Esophagus squamous epithelium (tissue), 5 donors: ENCODE measurements around the gene LPIN2. TPM values are rescaled to one million over a fixed set of nuclear protein-coding genes. Genes with fewer than 3 reads are reported as not detected.
A peak's percentile ranks its signal among the peaks of the same experiment; 100 is the strongest.
"Not testable (repeated sequence)": the region's sequence is repeated elsewhere in the genome, so short reads cannot be mapped to it uniquely, and the experiment has no call there.

Experiments used
- DNase-seq: peaks from one replicate; lab custom pipeline; 2025; lab: John Stamatoyannopoulos, UW
- H3K27ac ChIP-seq, 4 donors: fragments of 200-600 bp; sonication (generic); one replicate each; pipeline ENCODE4 v1.5.1; 2016 to 2019; ENCODE audit warnings: mild to moderate bottlenecking in 1 of 4
- H3K27me3 ChIP-seq, 4 donors: fragments of 200-600 bp; sonication (generic); 1 replicate in 3 of 4; 2 replicates in 1 of 4; pipeline versions ENCODE4 v1.5.1 to v1.6.0; 2017 to 2021; ENCODE audit warnings: antibody characterized with exemption in 1 of 4
- H3K36me3 ChIP-seq, 3 donors: fragments of 200-600 bp; sonication (generic); one replicate each; pipeline ENCODE4 v1.5.1; 2016 to 2019
- H3K4me1 ChIP-seq, 3 donors: fragments of 200-600 bp; sonication (generic); one replicate each; pipeline ENCODE4 v1.5.1; 2017 to 2019
- H3K4me3 ChIP-seq, 4 donors: fragments of 200-600 bp; sonication (generic); 1 replicate in 3 of 4; 2 replicates in 1 of 4; pipeline ENCODE4 v1.5.1; 2016 to 2019; ENCODE audit warnings: mild to moderate bottlenecking in 2 of 4, moderate library complexity in 1 of 4
- H3K9me3 ChIP-seq, 3 donors: fragments of 200-600 bp; sonication (generic); one replicate each; pipeline ENCODE4 v1.5.1; 2016 to 2019
- POLR2A ChIP-seq, 4 donors: fragments of 450-650 bp; IDR thresholded peaks; one replicate each; pipeline ENCODE4 v1.6.1; 2017; ENCODE audit warnings: antibody characterized with exemption in 4 of 4, mild to moderate bottlenecking in 4 of 4, moderate library complexity in 3 of 4
- WGBS, 2 donors: methylation state at CpG; one replicate each; pipeline ENCODE4 v1.1.5; 2018; 5-methylcytosine and 5-hydroxymethylcytosine counted together
- intact Hi-C: fragments of 100-400 bp; cut with DNase I; formaldehyde crosslinking; loops from one replicate; pipeline ENCODE4 v1.15.0; 2022
- total RNA-seq, 4 donors: library from RNA; depleted of rRNA; stranded (reverse); fragments of >200 nt; gene quantifications; one replicate each; pipeline ENCODE4 v1.1.0, GENCODE V29; 2016
- TF ChIP-seq, protein P1 (sequence below), 6 experiments: fragments of 450-650 bp in 4 of 6; fragments of 200-600 bp in 2 of 6; sonication (generic) in 2 of 6; IDR thresholded peaks; one replicate each; pipeline ENCODE4 v1.5.1; 2016 to 2019; ENCODE audit warnings: antibody characterized with exemption in 6 of 6, mild to moderate bottlenecking in 4 of 6, moderate library complexity in 4 of 6
- donor health status: DM: yes; HTN: yes; CAD: no.

Gene LPIN2
- total RNA-seq, 4 donors from 2014 or later: 7.2 to 17.9 (median 12.6) TPM

DNA sequence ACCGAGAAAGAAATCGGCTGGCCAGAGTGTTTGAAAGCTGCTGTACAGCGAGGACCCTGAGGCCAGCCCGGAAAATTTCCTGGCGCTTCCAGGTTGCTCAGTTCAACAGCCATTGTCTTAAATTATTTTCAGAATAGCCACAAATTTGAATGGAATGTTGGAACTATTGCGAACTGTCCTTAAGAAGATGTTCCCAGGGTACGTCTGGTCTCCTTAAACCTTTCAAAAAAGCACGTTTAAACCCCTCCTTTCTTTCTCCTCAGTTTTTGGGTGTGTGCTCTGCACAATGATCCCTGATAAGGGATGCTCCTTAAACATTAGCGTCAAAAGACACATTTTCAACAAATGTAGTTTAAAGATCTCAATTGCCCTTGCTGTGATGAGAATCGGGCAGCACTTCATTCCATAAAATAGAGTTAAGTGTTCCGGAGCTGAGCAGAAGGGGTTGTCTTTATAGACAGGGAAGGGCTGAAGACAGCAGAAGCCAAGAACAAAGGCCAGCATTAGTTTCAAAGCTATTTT is 14.5 kb upstream of the LPIN2 start:
- intact Hi-C loops: no loop called here
- DNase-seq: no peak
- WGBS, 2 donors: 67 to 69% methylated on average over 11 of the region's 11 CpGs
- no peaks in the 10 kb centered on the region for H3K36me3 ChIP-seq
- no peaks in the 10 kb centered on the region for H3K9me3 ChIP-seq
- TF ChIP-seq POLR2A (IDR thresholded peaks at IDR 0.05): no peak
- TF ChIP-seq, protein P1, sequence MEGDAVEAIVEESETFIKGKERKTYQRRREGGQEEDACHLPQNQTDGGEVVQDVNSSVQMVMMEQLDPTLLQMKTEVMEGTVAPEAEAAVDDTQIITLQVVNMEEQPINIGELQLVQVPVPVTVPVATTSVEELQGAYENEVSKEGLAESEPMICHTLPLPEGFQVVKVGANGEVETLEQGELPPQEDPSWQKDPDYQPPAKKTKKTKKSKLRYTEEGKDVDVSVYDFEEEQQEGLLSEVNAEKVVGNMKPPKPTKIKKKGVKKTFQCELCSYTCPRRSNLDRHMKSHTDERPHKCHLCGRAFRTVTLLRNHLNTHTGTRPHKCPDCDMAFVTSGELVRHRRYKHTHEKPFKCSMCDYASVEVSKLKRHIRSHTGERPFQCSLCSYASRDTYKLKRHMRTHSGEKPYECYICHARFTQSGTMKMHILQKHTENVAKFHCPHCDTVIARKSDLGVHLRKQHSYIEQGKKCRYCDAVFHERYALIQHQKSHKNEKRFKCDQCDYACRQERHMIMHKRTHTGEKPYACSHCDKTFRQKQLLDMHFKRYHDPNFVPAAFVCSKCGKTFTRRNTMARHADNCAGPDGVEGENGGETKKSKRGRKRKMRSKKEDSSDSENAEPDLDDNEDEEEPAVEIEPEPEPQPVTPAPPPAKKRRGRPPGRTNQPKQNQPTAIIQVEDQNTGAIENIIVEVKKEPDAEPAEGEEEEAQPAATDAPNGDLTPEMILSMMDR (IDR thresholded peaks at IDR 0.05): no peak
- peaks cover 0 to 9% (median 0%) of the 10 kb centered on the region in 3 donors for H3K4me1 ChIP-seq
- H3K27me3 ChIP-seq: no peaks in the 10 kb centered on the region
- H3K27ac ChIP-seq: peak overlapping the region in 1 of 4 donors; percentile 33
- H3K4me3 ChIP-seq: no peak overlapping the region

DNA sequence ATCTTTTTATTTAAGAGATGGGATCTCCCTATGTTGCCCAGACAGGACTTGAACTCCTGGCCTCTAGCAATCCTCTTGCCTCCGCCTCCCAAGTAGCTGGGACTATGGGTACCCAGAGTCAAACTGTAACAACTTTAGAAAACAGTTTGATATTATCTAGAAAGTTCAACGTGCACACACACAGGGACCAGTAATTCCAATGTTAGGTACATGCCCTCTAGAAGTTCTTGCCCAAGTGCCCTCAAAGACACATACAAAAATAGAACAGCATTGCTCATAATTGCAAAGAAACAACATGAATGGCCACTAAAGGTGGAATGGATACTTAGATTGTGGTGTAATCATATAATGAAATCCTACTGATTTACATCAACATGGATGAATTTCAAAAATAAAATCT is 12.6 kb upstream of the LPIN2 start:
- intact Hi-C loops: no loop called here

DNA sequence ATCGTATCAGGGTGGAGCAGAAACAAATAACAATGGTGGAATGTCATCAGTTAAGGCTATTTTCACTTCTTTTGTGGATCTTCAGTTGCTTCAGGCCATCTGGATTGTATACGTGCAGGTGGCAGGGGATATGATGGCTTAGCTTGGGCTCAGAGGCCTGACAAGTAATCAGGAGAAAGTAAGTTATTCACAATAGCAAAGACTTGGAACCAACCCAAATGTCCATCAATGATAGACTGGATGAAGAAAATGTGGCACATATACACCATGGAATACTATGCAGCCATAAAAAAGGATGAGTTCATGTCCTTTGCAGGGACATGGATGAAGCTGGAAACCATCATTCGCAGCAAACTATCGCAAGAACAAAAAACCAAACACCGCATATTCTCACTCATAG is 10.7 kb upstream of the LPIN2 start:
- DNase-seq, H3K4me3 ChIP-seq, H3K36me3 ChIP-seq, H3K27me3 ChIP-seq, H3K27ac ChIP-seq, intact Hi-C loops, H3K9me3 ChIP-seq, H3K4me1 ChIP-seq: not testable (repeated sequence)
- WGBS, 2 donors: 76 to 92% methylated on average over 2 to 5 of the region's 5 CpGs

More for the DNA sequence above, 12.6 kb upstream of the LPIN2 start:
- 77 to 78% methylated on average over 2 of the region's 2 CpGs for whole genome bisulfite sequencing, 2 donors
- TF ChIP-seq POLR2A (IDR thresholded peaks at IDR 0.05): no peak
- TF ChIP-seq, protein P1 (IDR thresholded peaks at IDR 0.05): no peak
- DNase-seq: no peak
- Histone ChIP-seq H3K27ac (no peak overlapping the region), H3K36me3 (no peaks in the 10 kb centered on the region), H3K4me3 (no peak overlapping the region), H3K4me1 (peaks cover 0 to 9% (median 0%) of the 10 kb centered on the region in 3 donors), H3K27me3 (no peaks in the 10 kb centered on the region), H3K9me3 (no peaks in the 10 kb centered on the region)

DNA sequence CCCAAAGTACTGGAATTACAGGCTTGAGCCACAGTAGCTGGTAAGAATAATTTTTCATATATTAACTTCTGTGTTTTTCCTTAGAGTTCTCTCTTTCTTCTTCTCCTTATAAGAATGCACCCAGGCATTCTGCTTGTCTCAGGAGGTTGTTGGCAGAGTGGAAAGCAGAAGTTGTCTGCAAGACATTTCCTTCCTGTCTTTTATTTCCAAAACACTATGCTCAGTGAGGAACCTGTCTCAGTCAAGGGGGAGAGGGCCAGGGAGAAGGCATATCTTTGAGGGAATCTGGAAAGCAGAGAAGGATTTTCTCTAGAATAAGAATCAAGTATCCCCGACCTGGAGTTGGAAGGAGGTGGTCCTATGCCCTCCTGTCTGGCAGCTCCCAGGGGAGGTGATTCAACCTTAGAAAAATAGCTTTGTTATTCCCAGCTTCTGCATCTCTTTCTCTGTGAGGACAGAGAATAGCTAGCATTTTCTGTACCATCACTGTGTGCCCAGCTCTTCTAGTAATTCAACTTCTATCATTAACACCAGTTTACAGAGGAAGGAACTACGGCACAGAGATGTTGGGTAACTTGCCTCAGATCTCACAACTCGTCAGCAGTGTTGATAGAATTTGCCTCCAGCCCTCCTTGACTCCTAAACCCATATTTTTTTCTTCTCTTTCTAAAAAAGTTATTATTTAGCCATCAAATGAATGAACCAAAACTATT is 3.8 kb upstream of the LPIN2 start:
- no peaks in the 10 kb centered on the region for H3K36me3 ChIP-seq
- TF ChIP-seq, protein P1 (IDR thresholded peaks at IDR 0.05): no peak
- no peak for TF ChIP-seq POLR2A (IDR thresholded peaks at IDR 0.05)
- 49 to 61% methylated on average over 3 of the region's 3 CpGs for WGBS, 2 donors
- no peak overlapping the region for H3K4me3 ChIP-seq
- peak overlapping the region in 3 of 4 donors; percentile 76 to 84 (median 83) for H3K27ac ChIP-seq
- H3K9me3 ChIP-seq: no peaks in the 10 kb centered on the region
- peaks cover 0 to 44% (median 0%) of the 10 kb centered on the region in 4 donors for H3K27me3 ChIP-seq
- no peak for DNase-seq
- intact Hi-C loops: no loop called here
- H3K4me1 ChIP-seq: peaks cover 6 to 42% (median 15%) of the 10 kb centered on the region in 3 donors

DNA sequence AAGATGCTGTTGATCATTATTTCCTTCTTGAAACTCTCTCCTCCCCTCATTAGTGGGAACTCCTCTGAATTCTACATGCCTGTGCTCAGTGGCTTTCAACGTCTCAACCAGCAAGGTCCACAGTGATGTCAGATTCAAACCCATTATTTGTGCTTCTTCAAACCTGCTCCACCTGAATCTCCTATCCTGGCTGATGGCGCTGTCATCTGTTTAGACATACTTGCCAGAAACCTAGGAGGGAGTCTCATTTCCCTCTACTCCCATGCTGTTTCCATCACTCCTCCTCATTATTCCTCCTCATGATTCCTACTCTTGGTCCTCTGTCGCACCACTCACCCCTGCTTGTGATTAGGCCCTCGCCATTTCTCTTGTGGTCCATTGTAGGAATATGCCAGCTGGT is 2.9 kb upstream of the LPIN2 start:
- Histone ChIP-seq H3K9me3 (no peaks in the 10 kb centered on the region), H3K4me3 (no peak overlapping the region), H3K36me3 (peaks cover 0 to 4% (median 0%) of the 10 kb centered on the region in 3 donors), H3K4me1 (peaks cover 11 to 51% (median 21%) of the 10 kb centered on the region in 3 donors), H3K27me3 (peaks cover 0 to 52% (median 0%) of the 10 kb centered on the region in 4 donors), H3K27ac (peak overlapping the region in 3 of 4 donors; percentile 66 to 84 (median 83))
- 78% methylated on average over 4 of the region's 4 CpGs for WGBS, 2 donors
- TF ChIP-seq, protein P1 (IDR thresholded peaks at IDR 0.05): no peak
- no peak for DNase-seq
- intact Hi-C loops: no loop called here
